Measurements from ENCODE around the gene C6orf141.
"Not testable (repeated sequence)": the region's sequence is repeated elsewhere in the genome, so short reads cannot be mapped to it uniquely, and the experiment has no call there.

C6orf141 gene

DNA sequence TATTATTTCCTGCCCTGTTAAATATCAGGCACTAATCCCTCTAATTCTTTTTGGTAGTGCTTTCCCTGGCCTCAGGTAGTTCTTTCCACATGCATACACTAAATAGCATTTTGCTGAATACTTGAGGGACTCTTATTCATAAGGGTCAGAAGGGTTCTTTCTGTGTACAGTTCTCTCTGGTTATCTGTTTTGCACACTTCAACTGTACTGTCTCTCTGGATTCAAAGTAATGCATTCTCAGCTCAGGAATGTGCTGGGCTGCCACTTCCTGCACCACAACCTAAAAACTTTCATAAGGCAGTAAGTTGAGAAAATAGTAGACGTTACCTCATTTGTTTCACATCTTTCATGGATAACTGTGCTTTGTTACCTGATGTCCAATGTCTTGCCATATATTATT, 32.1 kb downstream of the C6orf141 start:
- FAIRE-seq = no peak

DNA sequence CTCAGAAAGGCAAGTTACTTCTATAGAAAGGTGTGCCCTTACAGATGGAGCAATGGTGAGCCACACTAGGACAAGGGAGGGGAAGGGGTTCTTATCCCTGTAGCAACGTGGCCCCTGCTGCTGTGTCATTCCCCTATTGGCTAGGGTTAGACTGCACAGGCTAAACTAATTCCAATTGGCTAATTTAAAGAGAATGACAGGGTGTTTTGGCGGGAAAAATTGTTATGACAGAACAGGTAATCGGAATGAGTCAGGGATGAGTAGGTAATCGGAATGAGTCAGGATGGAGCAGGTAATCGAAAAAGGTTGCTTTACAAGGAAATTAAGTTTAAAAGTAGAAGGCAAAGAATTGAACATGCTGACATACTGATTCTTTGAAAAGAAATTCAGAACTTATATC, 36.8 kb downstream of the C6orf141 start:
- FAIRE-seq = not testable (repeated sequence)

All from islet of Langerhans (tissue), 1 donor.